CD4-positive, alpha-beta T cell treated with Interferon alpha-2 for 1 hour (primary cell): ENCODE results near the gene SLC6A1.

ENCODE experiments used
- DNase-seq, 2 donors: peaks; one replicate each; pipeline ENCODE4 v3.0.0-alpha.2; 2020 to 2022

Gene SLC6A1

GRCh38 chr3:10996345-10997013, 3.9 kb downstream of the SLC6A1 start:
- no peak for DNase-seq

GRCh38 chr3:10997196-10997595, 4.6 kb downstream of the SLC6A1 start:
- no peak for DNase-seq

- DNase-seq = no peak
Observed at GRCh38 chr3:10998542-10998941, 6.0 kb downstream of the SLC6A1 start.

- no peak for DNase-seq
Observed at GRCh38 chr3:10999221-11000107, 6.9 kb downstream of the SLC6A1 start.

- no peak for DNase-seq
Observed at GRCh38 chr3:11000528-11000927, 8.0 kb downstream of the SLC6A1 start.

GRCh38 chr3:11001020-11001657, 8.6 kb downstream of the SLC6A1 start:
- no peak for DNase-seq

GRCh38 chr3:11001658-11002021, 9.1 kb downstream of the SLC6A1 start:
- no peak for DNase-seq

GRCh38 chr3:11002371-11002807, 9.8 kb downstream of the SLC6A1 start:
- DNase-seq = no peak

GRCh38 chr3:11004563-11004962, 12.0 kb downstream of the SLC6A1 start:
- DNase-seq = no peak

- no peak for DNase-seq
Observed at GRCh38 chr3:11005686-11006256, 13.2 kb downstream of the SLC6A1 start.

GRCh38 chr3:11006986-11007933, 14.7 kb downstream of the SLC6A1 start:
- no peak for DNase-seq

GRCh38 chr3:11009898-11010297, 17.4 kb downstream of the SLC6A1 start:
- no peak for DNase-seq

GRCh38 chr3:11010426-11011165, 18.0 kb downstream of the SLC6A1 start:
- no peak for DNase-seq

GRCh38 chr3:11014253-11014652, 21.7 kb downstream of the SLC6A1 start:
- DNase-seq = no peak

- DNase-seq = no peak
Observed at GRCh38 chr3:11014752-11015151, 22.2 kb downstream of the SLC6A1 start.

GRCh38 chr3:11015369-11015768, 22.8 kb downstream of the SLC6A1 start:
- no peak for DNase-seq

- no peak for DNase-seq
Observed at GRCh38 chr3:11016727-11017126, 24.2 kb downstream of the SLC6A1 start.

GRCh38 chr3:11019116-11019819, 26.7 kb downstream of the SLC6A1 start:
- no peak for DNase-seq

GRCh38 chr3:11020764-11021163, 28.2 kb downstream of the SLC6A1 start:
- no peak for DNase-seq

- no peak for DNase-seq
Observed at GRCh38 chr3:11021611-11022011, 29.1 kb downstream of the SLC6A1 start.

GRCh38 chr3:11022115-11022514, 29.6 kb downstream of the SLC6A1 start:
- DNase-seq = no peak
